HuH-7.5 (cell line): ENCODE data around the gene CCDC24.

ENCODE experiments used
- DNase-seq: peaks from one replicate; pipeline ENCODE4 v3.0.0; 2011; ENCODE audit warnings: low spot score

CCDC24 gene

DNA sequence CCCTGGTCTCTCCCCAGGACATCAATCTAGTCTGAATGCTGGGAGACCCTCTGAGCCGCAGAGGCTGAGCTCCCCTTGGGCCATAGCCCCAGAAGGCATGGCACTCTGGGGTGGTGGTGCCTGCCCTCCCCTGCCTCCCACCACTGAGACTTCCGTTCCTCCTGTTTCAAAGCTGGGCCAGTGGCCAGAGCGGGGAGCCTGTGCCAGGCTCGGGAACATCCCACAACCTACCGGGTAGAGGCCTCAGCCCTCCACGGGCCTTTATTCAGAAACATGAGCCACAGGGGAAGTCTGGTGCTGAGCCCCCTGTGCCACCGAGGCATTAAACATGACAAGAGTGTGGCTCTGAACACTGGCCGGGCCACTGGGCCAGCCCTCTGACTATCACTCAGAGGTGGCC is 8.1 kb downstream of the CCDC24 start:
- no peak for DNase-seq

DNA sequence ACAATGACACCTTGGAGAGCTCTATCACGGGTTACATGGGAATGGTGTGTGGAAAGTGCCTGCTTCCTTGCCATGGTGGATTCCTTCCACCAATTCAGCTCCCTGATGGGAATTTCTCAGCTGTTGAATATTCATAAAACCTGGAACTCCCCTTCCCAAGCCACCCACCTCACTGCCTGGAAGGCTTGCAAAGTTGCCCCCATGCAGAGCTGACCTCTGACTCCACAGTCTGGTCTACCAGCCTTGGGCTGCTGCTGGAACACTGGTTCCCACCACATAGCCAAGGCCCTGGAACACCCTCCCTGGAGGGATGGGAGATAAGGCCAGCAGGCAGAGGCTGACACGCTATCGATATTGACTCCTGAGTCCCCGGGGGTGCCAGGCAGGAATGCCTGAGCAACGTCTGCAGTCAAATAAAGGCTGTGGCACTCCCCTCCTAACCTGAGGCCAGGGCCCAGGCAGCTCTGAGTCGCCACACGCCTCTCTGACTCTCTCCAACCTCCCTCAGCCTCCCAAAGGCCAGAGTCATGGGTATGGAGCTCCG is 8.8 kb downstream of the CCDC24 start:
- no peak for DNase-seq

- DNase-seq, result no peak
Observed at GRCh38 chr1:44002165-44002564, 10.8 kb downstream of the CCDC24 start.

- DNase-seq, result no peak
Observed at GRCh38 chr1:44002606-44003157, 11.3 kb downstream of the CCDC24 start.

- no peak for DNase-seq
Observed at GRCh38 chr1:44008259-44008658, 16.9 kb downstream of the CCDC24 start.

GRCh38 chr1:44010935-44011471 is 19.6 kb downstream of the CCDC24 start:
- no peak for DNase-seq

- no peak for DNase-seq
Observed at GRCh38 chr1:44012404-44012803, 21.0 kb downstream of the CCDC24 start.

DNA sequence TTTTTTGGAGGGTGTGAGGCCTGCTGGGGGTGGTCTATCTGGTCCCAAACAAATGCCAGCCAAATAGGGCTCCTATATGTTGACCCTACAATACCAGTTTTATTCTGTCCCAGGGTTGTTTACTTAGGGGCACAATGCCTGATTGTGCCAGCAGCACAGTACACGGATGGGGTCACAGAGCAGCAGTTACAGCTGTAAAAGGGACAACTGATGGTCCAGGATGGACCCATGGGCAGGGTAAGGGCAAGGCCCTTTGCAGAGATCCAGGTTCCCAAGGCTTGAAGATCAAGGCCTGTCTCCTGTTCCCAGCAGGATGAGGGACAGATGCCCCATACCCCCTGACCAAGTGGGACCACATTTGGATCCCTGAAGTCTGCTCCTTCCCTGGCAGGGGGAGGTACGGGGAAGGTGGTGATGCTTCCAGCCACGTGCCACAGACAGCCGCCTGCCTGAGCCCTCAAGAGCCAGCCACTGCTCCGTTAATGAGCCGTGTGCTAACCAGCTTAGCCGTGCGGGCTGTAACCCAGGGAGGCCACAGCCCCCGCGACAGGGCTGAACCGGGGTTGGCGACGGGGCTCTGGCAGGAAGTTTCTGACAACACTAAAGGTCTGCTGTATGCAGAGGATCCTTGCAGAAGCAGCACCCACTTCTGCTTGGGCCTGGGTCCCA is 21.7 kb downstream of the CCDC24 start:
- DNase-seq, result no peak

GRCh38 chr1:44013949-44014348 is 22.6 kb downstream of the CCDC24 start:
- no peak for DNase-seq

DNA sequence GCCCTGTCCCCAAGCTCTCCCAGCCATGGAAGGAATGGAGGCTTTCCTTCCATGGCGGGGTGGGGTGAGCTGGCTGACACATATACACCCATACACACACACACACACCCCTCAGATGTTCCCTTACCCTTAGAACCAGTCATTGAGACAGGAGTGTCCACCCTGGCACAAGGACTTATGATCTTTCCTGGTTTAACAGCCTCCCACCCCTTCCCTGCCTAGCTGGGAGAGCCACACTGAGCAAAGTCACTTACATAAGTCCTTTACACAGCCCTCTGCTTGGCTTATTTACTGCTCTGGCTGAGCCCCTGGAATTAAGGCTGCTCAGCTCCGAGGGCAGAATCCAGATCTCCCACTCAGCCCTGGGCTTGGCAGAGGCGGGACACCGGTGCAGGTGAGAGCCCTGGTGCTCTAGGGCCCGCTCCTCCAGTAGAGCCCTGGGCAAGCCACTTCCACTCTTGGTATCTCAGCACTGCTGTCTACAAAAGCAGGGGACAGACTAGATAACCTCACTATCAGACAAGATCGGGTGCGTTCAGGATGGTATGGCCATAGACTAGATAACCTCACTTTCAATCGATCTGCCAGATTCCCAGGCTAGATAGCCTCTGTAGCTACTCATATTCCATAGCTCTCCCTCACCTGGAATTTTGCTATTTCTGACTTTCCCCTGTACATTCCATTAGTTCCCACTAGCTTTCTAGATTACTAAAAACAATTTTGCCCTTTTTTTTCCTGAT is 23.1 kb downstream of the CCDC24 start:
- no peak for DNase-seq

- no peak for DNase-seq
Observed at GRCh38 chr1:44015206-44015605, 23.8 kb downstream of the CCDC24 start.

GRCh38 chr1:44016041-44016889 is 24.9 kb downstream of the CCDC24 start:
- DNase-seq, result no peak

DNA sequence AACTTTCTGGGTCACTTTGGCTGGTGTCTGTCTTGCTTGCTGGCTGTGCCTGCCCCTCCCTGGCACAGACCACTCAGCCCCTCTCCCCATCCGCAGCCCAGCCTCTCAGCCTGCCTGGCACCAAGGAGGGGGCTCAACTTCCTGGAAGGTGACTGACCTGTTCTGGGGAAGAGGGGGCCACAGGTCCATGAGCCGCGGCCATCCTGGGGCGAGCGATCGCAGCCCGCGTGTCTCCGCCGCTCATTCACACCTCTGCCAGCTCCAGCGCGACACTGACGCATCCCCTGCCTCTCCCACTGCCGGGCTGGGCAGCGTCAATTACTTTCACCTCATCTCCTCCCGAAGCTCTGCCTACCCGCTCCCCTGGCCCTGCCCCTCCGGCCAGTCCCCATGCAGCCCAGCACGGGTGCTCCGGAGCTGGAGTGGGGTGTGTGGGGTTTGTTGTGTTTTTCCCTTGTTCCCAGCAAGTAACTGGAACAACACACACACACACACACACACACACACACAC is 25.5 kb downstream of the CCDC24 start:
- DNase-seq, result no peak

DNA sequence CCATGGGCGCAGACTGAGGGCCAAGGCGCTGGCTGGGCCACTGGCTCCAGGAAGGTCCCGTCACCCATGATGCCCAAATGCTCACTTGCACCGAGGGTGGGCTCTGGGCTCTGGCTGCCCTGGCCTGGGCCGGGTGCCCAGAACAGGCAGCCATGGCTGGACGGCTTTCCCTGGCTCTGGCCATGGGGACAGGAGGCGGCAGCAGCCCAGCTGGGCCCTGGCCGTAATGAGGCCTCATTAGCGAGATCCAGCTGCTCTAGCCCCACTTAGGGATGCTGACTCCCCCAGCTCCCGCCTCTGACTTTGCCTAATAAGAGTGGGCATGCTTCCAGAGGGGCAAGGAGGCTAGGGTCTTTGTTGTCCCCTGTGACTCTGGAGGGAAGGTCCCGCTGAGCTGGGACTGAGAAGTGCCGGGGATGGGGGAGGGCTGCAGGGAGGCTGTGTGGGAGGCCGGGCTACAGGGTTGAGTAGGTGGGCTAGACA is 28.1 kb downstream of the CCDC24 start:
- no peak for DNase-seq

GRCh38 chr1:44020464-44020863 is 29.1 kb downstream of the CCDC24 start:
- no peak for DNase-seq

GRCh38 chr1:44021156-44021555 is 29.8 kb downstream of the CCDC24 start:
- no peak for DNase-seq

DNA sequence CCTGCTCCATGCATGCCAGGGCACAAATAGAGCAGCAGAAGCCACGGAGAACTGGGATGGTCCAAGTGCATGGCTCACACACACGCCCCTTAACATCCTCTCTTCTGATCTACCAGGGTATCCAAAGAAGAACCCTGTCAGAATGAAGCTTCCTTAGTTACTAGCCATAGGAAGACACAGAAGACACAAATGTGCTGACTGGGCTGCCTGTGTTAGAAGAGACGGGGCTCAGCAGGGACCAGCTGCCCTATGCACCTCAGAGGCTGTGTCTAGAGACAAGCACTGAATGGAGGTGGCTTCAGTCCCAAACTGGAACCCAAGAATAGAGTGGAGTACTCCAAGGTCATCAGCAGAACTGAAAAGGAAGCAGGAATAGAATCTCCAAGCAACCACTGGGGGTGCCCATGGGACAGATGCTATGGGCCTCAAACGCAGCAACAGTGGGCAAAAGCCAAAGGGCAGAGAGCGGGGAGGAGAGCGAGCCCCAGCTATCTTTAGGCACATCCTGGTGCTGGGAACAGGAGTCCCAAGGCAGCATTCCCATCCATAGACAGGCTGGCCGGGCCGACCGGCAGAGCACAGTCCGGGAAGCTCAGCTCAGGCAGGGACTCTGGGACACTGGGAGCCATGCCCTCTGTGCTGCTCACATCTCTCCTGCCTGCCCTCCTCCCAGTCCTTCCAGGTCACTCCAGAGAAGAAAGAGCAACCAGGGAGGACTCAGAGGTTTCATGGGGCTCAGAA is 30.4 kb downstream of the CCDC24 start:
- no peak for DNase-seq

GRCh38 chr1:44024031-44024902 is 32.9 kb downstream of the CCDC24 start:
- no peak for DNase-seq

DNA sequence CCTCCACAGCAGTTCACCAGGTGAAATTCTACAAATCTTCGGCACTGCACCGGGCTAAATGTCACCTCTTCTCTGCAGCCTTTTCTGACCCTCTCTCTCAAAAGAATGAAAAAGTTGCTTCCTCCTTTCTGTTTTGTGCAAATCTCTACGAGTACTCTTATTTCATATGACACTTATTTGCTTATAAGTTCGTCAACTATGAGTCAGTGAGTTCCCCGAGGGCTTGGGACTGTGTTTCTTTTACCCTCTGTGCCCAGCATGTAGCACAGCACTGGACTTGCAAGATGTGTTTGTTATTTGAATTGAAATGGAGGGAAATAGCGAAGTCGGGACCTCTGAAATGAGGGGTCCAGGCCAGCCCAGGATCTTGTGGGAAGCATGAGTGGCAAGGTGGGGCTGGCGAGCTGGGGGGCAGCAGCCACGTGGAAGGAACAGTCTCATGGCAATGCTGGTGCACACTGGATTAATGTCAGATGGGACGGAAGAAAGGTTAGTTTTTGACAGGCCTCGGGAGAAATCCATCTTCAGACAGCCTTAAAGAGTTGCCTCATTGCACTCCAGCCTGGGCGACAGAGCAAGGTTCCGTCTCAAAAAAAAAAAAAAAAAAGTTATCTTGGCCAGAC is 33.6 kb downstream of the CCDC24 start:
- no peak for DNase-seq
